ENCODE data around the gene CASKIN1.

Gene CASKIN1

DNA sequence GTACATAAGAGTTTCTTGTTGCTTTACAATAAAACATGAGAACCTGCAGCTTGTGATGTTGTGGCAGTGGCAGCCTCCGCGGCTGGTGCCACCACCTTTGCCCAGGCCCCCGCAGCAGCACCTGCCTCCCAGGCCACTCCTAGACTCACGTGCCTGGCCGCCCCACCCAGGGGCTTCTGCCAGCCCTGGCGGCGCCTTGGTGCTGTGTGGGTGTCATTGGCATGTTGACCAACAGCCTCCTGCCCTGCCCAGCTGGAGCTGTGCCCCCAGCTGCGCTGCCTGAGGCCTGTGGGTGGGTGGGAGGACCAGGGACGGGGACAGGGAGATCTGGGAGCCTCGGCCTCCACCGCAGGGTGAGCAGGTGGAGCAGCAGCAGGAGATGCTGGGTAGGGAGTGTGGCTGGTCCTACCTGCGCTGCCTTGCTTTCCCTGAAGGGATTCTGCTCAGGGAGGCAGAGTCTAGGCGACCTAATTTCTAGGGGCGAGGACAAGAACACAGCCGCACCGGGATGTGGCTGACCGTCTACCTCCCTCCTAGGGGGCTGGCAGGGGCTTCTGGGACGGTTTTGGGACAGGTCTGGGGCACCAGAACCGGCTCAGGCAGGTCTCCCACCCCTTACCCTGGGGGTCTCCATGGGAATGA is 39.4 kb upstream of the CASKIN1 start:
- TF ChIP-seq CTCF (IDR thresholded peaks at IDR 0.05; ENCODE audit: low read depth, low read length) = no peak
- no peak for DNase-seq (ENCODE audit: extremely low read depth, low read depth)

GRCh38 chr16:2235234-2235651 is 38.8 kb upstream of the CASKIN1 start:
- no peak for TF ChIP-seq CTCF (IDR thresholded peaks at IDR 0.05; ENCODE audit: low read depth, low read length)
- DNase-seq (ENCODE audit: extremely low read depth, low read depth) = no peak

GRCh38 chr16:2234813-2235170 is 38.4 kb upstream of the CASKIN1 start:
- no peak for TF ChIP-seq CTCF (IDR thresholded peaks at IDR 0.05; ENCODE audit: low read depth, low read length)
- DNase-seq (ENCODE audit: extremely low read depth, low read depth) = no peak

DNA sequence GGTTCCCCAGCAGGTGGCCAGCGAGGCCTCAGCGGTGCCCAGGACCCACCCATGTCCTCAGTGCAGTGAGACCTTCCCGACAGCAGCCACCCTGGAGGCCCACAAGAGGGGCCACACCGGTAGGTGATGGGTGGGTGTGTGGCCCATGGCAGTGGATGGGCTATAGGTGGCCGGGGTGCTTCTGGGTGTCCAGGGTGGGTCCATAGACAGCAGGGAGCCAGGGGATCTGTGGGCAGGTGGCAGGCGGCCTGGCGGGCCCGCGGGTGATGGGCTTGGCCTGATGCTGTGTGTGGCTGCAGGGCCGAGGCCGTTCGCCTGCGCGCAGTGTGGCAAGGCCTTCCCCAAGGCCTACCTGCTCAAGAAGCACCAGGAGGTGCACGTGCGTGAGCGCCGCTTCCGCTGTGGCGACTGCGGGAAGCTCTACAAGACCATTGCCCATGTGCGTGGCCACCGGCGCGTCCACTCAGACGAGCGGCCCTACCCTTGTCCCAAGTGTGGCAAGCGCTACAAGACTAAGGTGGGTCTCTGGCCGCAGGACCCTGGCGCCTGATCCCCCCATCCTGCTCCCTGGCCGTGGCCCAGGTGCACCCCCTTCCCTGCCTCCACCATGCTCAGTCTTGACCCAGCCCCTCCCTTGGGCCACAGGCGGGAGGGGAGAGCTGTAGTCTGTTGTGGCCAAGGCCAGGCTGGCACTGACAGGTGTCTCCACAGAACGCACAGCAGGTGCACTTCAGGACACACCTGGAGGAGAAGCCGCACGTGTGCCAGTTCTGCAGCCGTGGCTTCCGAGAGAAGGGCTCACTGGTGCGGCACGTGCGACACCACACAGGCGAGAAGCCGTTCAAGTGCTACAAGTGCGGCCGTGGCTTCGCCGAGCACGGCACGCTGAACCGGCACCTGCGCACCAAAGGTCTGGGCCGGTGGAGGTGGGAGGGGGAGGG is 37.7 kb upstream of the CASKIN1 start:
- DNase-seq (ENCODE audit: extremely low read depth, low read depth) = no peak
- TF ChIP-seq CTCF (IDR thresholded peaks at IDR 0.05; ENCODE audit: low read depth, low read length) = no peak

DNA sequence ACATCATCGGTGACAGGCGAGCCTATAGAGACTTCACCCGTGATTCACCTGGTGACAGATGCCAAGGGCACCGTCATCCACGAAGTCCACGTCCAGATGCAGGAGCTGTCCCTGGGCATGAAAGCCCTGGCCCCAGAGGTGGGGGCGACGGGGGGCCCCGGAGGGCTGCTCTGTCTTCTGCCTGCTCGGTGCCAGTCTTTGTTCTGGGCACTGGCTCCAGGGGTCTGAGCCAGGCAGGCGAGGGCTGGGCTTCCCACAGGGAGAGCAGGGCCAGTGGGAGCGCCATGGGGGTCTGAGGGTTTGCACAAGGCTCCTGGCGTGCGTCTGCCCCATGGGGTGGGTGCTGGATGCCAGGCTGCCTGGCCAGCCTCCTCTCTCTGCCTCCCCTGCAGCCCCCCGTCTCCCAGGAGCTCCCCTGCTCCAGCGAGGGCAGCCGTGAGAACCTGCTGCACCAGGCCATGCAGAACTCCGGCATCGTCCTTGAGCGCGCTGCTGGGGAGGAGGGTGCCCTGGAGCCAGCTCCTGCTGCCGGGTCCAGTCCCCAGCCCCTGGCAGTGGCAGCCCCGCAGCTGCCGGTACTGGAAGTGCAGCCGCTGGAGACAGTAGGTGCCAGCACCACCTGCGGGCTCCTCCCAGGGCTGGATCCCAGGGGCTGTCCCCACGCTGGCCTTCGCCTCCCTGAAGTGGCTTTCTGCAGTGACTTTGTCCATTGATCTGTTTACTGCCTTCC is 36.8 kb upstream of the CASKIN1 start:
- no peak for DNase-seq (ENCODE audit: extremely low read depth, low read depth)
- no peak for TF ChIP-seq CTCF (IDR thresholded peaks at IDR 0.05; ENCODE audit: low read depth, low read length)

GRCh38 chr16:2232094-2232990 is 35.9 kb upstream of the CASKIN1 start:
- TF ChIP-seq CTCF (IDR thresholded peaks at IDR 0.05; ENCODE audit: low read depth, low read length) = no peak
- DNase-seq (ENCODE audit: extremely low read depth, low read depth) = no peak
